ENCODE data around the gene SLC6A8.

SLC6A8 gene

DNA sequence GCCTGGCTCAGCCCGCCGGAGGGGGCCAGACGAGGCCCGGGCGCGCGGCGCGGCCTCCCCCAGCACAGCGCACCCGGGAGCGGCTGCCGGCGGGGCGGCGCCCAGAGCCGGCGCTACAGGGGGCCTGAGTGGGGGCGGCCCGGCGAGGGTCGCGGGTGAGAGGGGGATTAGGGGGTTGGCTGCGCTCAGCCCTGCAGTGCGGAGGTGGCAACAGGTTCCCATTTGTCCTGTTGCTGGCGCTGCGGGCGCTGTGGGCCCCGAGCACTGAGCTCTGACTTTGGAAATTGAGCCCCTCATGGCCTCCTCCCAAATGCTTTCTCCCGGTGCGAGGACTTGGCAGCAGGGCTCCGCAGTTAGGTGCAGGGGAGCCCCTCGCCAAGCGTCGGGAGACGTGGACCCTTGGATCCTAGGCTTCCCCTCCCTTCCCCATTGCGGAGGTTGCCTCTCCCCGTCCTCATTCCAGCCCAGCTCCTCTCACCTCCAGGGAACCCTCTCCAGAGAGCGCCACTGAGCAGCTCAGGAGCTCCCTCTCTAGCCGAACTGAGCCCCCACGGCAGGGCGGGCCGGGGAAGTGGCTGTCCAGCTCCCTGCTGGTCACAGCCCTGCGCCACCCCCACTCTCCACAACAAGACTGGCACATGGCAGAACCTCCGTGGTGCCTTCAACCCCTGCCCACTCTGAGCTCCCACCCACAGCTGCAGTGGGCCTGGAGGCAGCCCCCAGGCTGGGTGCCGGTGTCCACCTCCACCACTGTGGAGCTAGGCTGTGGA, 43.2 kb upstream of the SLC6A8 start:
- Mint-ChIP-seq H3K4me1 (peaks cover 12 to 29% of the 10 kb centered on the region in 2 donors), H3K4me3 (peak overlapping the region; percentile 10 to 19), H3K36me3 (no peaks in the 10 kb centered on the region), H3K27ac (no peak overlapping the region), H3K27me3 (peaks cover 36 to 40% of the 10 kb centered on the region in 2 donors), H3K9me3 (no peaks in the 10 kb centered on the region)
- ATAC-seq (replicated peaks) (peak; percentile 20 to 32), DNase-seq (no peak)

DNA sequence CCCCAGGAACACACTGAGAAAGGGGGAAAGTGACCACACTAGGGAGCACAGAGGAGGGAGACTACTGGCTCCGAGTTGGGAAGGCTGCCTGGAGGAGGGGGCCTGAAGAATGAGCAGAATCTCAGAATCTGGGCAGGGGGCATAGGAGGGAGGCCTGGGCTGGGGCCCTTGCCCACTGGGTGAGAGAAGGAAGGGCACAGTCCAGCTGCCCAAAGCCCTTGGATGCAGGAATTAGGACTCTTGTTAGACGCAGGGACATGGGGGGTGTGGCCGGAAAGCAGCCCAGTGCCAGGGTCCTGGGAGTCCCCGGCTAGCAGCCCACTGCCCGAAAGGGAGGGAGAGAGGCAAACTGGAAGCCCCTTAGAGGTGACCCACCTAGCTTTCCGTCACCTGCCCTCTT, 42.6 kb upstream of the SLC6A8 start:
- no peaks in the 10 kb centered on the region for H3K36me3 Mint-ChIP-seq
- H3K27me3 Mint-ChIP-seq: peaks cover 36 to 40% of the 10 kb centered on the region in 2 donors
- H3K4me3 Mint-ChIP-seq: peak overlapping the region in 1 of 2 donors; percentile 19
- peaks cover 12 to 29% of the 10 kb centered on the region in 2 donors for H3K4me1 Mint-ChIP-seq
- no peaks in the 10 kb centered on the region for H3K9me3 Mint-ChIP-seq
- no peak overlapping the region for H3K27ac Mint-ChIP-seq
- DNase-seq: no peak
- no peak for ATAC-seq (replicated peaks)

DNA sequence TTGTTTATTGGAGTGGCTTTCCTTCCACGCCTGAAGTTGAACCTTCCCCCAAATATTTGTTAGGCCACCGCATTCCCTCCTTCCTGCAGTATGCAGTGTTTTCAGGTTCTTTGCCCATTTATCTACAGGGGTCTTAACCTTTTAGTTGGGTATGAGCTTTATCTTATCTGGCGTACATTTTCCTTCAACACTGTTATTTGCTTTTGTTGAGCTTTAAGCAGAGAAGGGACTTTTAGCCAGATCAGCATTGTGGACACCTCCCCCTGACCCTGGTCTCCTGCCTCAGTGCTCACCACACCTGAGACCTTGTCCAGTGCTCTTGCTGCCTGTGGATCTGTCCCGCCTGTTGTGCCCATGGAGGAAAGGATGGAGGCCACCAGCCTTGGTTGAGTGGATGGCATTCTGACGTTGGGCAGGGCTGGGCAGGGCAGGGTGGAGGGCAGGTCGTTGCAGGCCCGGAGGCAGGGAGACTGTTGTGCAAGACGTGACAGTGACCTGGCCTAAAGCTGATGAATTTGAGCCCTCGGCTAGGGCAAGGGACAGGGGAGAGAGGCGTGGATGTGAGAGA, 41.7 kb upstream of the SLC6A8 start:
- no peaks in the 10 kb centered on the region for H3K9me3 Mint-ChIP-seq
- ATAC-seq (replicated peaks): no peak
- H3K4me1 Mint-ChIP-seq: peaks cover 9 to 24% of the 10 kb centered on the region in 2 donors
- DNase-seq: no peak
- H3K27me3 Mint-ChIP-seq: peaks cover 31 to 35% of the 10 kb centered on the region in 2 donors
- no peak overlapping the region for H3K27ac Mint-ChIP-seq
- H3K36me3 Mint-ChIP-seq: no peaks in the 10 kb centered on the region
- H3K4me3 Mint-ChIP-seq: peak overlapping the region in 1 of 2 donors; percentile 28

DNA sequence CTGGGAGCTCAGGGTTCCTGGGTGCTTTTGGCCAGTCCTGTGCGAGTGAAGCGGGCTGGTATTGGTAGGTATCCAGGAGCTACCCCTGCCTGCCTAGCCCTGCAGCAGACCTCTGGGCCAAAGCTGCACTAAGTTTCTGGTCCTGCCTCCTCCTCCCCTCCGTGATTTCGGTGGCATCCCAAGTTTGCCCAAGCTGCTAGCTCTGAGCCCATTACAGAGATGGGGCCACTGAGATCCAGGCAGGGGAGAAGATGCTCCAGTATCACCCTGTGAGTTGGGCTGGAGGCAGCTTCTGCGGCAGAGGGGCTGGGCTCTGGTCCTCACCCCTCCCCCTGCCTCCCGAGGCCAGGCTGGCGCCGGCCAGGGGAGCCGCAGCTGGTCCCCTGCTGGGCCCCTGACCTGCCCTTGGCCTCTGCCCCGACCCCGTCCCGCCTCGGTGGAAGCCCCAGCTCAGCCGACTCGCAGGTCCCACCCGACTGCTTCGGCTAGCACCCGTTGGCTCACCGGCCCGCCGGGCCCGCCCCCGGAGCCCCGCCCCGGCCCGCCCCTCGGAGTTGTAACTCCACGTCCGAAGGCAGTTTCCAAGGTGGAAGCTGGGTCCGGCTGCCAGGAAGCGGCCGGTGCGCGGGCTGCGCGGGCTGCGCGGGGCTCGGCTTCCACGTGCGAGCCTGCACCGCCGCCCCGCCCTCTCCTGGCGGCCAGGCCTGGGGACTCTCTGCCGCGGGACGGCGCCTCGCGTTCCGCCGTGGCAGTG, 40.9 kb upstream of the SLC6A8 start, which contains the start of gene DUSP9:
TSS of gene DUSP9 (plus strand) at position 584 of the 754 bp plus-strand sequence. CDS start 751 bp downstream, outside the sequence.
- peaks cover 28 to 32% of the 10 kb centered on the region in 2 donors for H3K27me3 Mint-ChIP-seq
- no peak within 1 kb of the TSS for H3K27ac Mint-ChIP-seq
- H3K4me1 Mint-ChIP-seq: peaks cover 9 to 18% of the 10 kb centered on the region in 2 donors
- DNase-seq (no peak), ATAC-seq (replicated peaks) (no peak)
- H3K36me3 Mint-ChIP-seq: no peaks in the 10 kb centered on the region
- H3K9me3 Mint-ChIP-seq: no peaks in the 10 kb centered on the region
- peak within 1 kb of the TSS in 1 of 2 donors; percentile 28 for H3K4me3 Mint-ChIP-seq

DNA sequence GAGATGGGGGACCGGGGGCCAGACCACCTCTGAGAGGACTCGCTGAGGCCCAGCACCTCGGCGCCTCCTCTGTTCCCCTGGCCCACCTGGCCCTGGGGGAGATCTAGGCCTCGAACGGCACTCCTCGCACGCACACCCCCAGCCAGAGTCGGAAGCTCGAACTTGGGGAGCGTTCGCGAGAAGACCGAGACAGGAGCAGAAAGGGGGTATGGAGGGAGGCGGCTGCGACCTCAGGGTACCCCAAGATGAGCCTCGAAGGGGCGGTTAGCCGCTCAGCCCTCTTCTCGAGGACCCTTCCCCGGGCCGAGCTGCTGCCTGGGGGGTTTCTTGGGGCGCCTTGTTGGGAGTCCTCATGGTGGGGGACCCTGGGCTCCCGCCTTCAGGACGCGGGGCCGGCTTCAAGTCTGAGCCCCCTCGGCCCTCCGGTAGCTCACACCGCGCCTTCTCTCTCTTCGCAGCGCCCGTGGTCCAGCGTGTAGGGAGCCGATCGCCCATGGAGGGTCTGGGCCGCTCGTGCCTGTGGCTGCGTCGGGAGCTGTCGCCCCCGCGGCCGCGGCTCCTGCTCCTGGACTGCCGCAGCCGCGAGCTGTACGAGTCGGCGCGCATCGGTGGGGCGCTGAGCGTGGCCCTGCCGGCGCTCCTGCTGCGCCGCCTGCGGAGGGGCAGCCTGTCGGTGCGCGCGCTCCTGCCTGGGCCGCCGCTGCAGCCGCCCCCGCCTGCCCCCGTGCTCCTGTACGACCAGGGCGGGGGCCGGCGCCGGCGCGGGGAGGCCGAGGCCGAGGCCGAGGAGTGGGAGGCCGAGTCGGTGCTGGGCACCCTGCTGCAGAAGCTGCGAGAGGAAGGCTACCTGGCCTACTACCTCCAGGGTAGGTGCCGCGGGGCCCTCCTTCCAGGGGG, 40.0 kb upstream of the SLC6A8 start:
- H3K9me3 Mint-ChIP-seq: no peaks in the 10 kb centered on the region
- H3K36me3 Mint-ChIP-seq: no peaks in the 10 kb centered on the region
- no peak for ATAC-seq (replicated peaks)
- peaks cover 7 to 13% of the 10 kb centered on the region in 2 donors for H3K4me1 Mint-ChIP-seq
- DNase-seq: no peak
- no peak overlapping the region for H3K4me3 Mint-ChIP-seq
- H3K27ac Mint-ChIP-seq: no peak overlapping the region
- peaks cover 29 to 32% of the 10 kb centered on the region in 2 donors for H3K27me3 Mint-ChIP-seq

DNA sequence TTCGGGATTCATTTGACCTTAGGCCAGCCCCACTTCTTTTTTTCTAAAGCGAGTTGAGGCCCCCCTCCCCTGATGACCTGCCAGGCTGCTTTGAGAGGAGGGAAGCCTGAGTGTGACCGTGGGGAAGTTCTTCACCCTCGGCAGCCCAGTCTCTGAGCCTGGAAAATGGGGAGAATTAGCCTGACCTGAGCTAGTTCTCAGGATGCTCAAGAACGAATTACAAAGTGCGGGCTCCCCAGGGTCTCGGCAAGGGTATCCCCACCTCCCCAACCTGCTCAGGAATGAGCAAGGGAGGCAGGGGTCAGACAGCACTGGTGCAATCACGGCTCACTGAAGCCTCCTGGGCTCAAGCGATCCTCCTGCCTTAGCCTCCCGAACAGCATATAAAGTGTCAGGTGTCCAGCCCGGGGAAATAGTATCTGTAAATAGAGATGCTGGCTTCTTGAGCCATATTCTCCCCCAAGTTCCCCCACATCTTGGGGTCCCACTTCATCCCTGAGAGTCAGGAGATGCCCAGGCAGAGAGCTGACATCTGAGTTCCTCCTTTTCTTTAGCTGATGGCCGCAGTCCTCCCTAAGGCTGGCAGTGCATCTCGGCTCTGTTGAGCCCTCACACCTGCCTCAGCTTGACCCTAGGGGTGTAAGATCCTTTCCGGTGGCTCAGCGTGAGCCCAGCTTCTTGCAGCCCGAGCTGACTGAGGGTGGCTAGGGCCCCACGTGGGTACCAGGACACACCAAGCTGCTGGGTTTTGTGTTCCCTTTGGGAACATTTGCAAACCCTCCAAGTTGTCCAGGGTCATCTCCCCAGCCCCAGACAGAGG, 39.2 kb upstream of the SLC6A8 start:
- Mint-ChIP-seq H3K27ac (no peak overlapping the region), H3K4me3 (no peak overlapping the region), H3K27me3 (peaks cover 20 to 24% of the 10 kb centered on the region in 2 donors), H3K4me1 (peaks cover under 1 to 4% of the 10 kb centered on the region in 2 donors), H3K9me3 (peaks cover 0 to 1% of the 10 kb centered on the region in 2 donors), H3K36me3 (no peaks in the 10 kb centered on the region)
- no peak for ATAC-seq (replicated peaks)
- DNase-seq: no peak

DNA sequence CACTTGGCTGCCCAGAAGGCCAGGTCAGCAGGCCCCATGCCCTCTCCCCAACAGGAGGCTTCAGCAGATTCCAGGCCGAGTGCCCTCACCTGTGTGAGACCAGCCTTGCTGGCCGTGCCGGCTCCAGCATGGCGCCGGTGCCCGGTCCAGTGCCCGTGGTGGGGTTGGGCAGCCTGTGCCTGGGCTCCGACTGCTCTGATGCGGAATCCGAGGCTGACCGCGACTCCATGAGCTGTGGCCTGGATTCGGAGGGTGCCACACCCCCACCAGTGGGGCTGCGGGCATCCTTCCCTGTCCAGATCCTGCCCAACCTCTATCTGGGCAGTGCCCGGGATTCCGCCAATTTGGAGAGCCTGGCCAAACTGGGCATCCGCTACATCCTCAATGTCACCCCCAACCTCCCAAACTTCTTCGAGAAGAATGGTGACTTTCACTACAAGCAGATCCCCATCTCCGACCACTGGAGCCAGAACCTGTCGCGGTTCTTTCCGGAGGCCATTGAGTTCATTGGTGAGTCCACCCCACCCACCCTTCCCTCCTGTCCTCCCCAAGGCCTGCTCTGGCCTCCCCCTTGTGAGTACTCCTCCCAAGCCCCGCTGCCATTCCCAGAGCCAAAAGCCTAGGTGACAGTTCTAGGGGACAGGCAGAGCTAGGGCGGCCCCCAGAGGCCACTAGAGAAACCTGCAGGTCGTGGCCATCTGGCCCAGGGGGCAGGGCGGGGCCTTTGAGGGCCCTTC, 38.4 kb upstream of the SLC6A8 start:
- Mint-ChIP-seq H3K27ac (no peak overlapping the region), H3K36me3 (no peaks in the 10 kb centered on the region), H3K27me3 (peaks cover 18 to 22% of the 10 kb centered on the region in 2 donors), H3K4me3 (no peak overlapping the region), H3K4me1 (no peaks in the 10 kb centered on the region), H3K9me3 (peaks cover 0 to 2% of the 10 kb centered on the region in 2 donors)
- DNase-seq: no peak
- ATAC-seq (replicated peaks): peak; percentile 78 to 83

DNA sequence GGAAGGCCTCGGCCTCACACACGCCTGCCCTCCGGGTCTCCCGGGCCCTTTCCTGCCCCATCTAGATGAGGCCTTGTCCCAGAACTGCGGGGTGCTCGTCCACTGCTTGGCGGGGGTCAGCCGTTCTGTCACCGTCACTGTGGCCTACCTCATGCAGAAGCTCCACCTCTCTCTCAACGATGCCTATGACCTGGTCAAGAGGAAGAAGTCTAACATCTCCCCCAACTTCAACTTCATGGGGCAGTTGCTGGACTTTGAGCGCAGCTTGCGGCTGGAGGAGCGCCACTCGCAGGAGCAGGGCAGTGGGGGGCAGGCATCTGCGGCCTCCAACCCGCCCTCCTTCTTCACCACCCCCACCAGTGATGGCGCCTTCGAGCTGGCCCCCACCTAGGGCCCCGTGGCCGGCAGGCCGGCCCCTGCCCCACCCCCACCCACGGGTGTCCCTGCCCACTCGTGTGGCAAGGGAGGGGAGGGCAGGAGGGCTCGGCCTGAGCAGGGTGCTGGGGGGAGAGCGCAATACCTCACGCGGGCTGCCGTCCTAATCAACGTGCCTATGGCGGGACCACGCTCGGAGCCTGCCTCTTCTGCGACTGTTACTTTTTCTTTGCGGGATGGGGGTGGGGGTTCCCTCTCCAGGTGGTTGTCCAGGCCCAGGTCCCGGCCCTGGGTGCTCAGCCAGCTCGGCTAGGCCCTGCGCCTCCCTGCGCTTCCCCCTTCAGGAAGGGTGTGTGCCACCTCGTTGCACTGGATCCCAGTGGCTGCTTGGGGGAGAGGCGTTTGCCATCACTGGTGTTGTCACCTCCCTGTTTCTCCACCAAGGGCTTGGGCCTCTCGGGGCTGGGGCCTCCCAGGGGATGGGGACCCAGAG, 37.6 kb upstream of the SLC6A8 start:
- ATAC-seq (replicated peaks) (no peak), DNase-seq (no peak)
- Mint-ChIP-seq H3K4me3 (no peak overlapping the region), H3K27ac (no peak overlapping the region), H3K4me1 (no peaks in the 10 kb centered on the region), H3K27me3 (peaks cover 12 to 17% of the 10 kb centered on the region in 2 donors), H3K9me3 (peaks cover 0 to 2% of the 10 kb centered on the region in 2 donors), H3K36me3 (no peaks in the 10 kb centered on the region)

DNA sequence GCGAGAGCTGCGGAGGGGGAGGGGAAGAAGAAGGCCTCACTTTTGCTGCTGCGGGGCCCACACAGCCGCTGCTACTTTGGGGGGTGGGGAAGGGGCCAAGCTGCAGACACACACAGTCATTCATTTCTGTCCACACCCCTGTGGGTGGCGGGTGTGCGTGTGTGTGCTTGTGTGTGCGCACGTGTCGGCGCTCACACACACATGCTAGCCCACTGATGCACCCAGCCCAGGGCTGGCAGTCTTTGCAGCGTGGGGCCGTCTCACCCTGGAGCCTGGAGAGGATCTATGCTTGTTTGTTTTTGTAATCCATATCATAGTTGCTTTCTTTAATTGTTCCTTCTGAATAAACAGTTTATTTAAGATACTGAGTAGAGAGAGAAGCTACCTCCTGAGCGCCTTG, 36.8 kb upstream of the SLC6A8 start:
- ATAC-seq (replicated peaks) (no peak), DNase-seq (no peak)
- Mint-ChIP-seq H3K9me3 (peaks cover 0 to 2% of the 10 kb centered on the region in 2 donors), H3K27me3 (peaks cover 10 to 21% of the 10 kb centered on the region in 2 donors), H3K4me1 (no peaks in the 10 kb centered on the region), H3K36me3 (no peaks in the 10 kb centered on the region), H3K4me3 (no peak overlapping the region), H3K27ac (no peak overlapping the region)

DNA sequence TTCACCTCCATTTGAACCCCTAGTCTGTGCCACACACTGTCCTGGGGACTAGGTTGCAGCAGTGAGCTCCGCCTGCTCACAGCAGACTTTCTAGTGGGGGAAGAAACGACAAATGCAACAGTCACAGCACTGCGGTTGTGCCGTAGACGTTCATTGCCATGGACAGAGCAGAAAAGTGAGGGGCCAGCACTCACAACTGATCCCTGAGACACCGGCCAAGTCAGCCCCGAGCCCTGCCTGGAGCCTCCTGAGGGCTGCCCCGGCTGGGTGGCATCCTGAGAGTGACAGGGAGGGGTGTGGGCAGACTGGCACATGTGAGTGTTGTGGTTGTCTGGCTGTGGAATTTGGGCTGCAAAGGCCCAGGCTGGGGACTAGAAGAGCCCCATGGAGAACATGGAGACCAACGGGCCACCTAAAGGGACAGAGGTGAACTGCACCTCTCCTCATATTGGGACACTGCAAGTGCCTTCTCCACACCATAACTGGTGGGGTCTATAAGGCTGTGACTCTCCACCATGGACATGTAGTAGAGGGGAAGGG, 36.1 kb upstream of the SLC6A8 start:
- Mint-ChIP-seq H3K27ac (no peak overlapping the region), H3K4me3 (no peak overlapping the region), H3K36me3 (no peaks in the 10 kb centered on the region), H3K4me1 (no peaks in the 10 kb centered on the region), H3K27me3 (peaks cover 5 to 17% of the 10 kb centered on the region in 2 donors), H3K9me3 (peaks cover 0 to 2% of the 10 kb centered on the region in 2 donors)
- ATAC-seq (replicated peaks): peak in 1 of 2 donors; percentile 65
- no peak for DNase-seq

DNA sequence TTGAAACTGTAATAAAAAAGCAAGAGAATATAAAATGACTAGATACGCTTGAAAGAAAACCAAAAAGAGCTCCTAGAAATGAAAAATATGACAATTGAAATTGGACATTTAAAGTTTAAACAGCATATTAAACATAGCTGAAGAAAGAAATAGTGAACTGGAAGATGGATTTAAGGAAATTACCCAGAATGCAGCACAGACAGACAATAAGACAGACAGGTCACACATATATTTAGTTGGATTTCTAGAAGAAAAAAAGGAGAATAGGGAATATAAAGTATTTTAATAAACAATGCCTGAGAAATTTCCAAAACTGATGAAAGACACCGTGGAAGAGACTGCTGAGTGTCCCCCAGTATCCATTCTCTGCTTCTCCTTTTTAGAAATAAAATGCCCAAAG, 34.2 kb upstream of the SLC6A8 start:
- H3K4me3 Mint-ChIP-seq: no peak overlapping the region
- H3K27ac Mint-ChIP-seq: no peak overlapping the region
- DNase-seq (no peak), ATAC-seq (replicated peaks) (no peak)
- no peaks in the 10 kb centered on the region for H3K36me3 Mint-ChIP-seq
- peaks cover 9 to 17% of the 10 kb centered on the region in 2 donors for H3K27me3 Mint-ChIP-seq
- no peaks in the 10 kb centered on the region for H3K4me1 Mint-ChIP-seq
- H3K9me3 Mint-ChIP-seq: peaks cover 0 to 2% of the 10 kb centered on the region in 2 donors

DNA sequence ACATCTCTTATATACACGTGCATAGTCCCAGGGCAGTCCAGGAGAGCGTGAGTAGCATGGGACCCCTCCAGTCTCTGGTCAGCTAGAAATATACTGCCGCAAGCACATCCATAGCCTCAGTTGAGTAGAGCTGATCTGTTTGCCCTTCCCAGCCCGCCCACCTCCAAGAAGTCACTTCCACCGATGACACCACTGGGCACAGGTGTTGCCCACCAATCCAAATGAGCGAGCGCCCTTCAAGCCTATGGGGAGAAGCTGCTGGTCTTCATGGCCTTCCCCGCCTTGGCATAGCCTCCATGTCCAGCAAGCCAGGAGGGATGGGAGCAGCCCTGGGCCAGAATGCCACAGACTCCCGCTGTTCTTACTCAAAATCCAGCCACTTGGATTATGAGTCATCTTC, 30.6 kb upstream of the SLC6A8 start:
- DNase-seq (no peak), ATAC-seq (replicated peaks) (no peak)
- H3K36me3 Mint-ChIP-seq: peaks cover 0 to 1% of the 10 kb centered on the region in 2 donors
- H3K9me3 Mint-ChIP-seq: peaks cover 2 to 5% of the 10 kb centered on the region in 2 donors
- peaks cover 17 to 22% of the 10 kb centered on the region in 2 donors for H3K27me3 Mint-ChIP-seq
- no peak overlapping the region for H3K4me3 Mint-ChIP-seq
- H3K4me1 Mint-ChIP-seq: no peaks in the 10 kb centered on the region
- no peak overlapping the region for H3K27ac Mint-ChIP-seq

All from stimulated activated naive B cell treated with anti-CD40 and anti-IgM and Interleukin-4, amounts not matched to agents 10 μg/mL and 1 μg/mL and 100 μg/mL, for 72 hours (primary cell).